GM23338 (cell line): ENCODE data around the gene ZFYVE21. TPM values are rescaled to one million over a fixed set of nuclear protein-coding genes. Genes with fewer than 3 reads are reported as not detected.

Experiments
- ATAC-seq: fragments of 200-7000 bp; cut with Tn5 transposase; 3 replicates; pipeline ENCODE4 v1.9.1; 2020
- DNase-seq: peaks from one replicate; pipeline ENCODE4 v3.0.0-alpha.2; 2015; ENCODE audit warnings: low spot score
- H2AFZ ChIP-seq: fragments of 200-600 bp; sonication (generic); 2 replicates; pipeline ENCODE4 v1.8.0; 2016; ENCODE audit warnings: antibody characterized with exemption, mild to moderate bottlenecking, moderate library complexity
- H3F3A ChIP-seq: fragments of 200-600 bp; sonication (generic); replicated peaks from 2 replicates; pipeline ENCODE4 v1.8.0; 2017; ENCODE audit warnings: antibody characterized with exemption, mixed run types, low read depth
- H3K27ac ChIP-seq: fragments of 200-600 bp; sonication (generic); 2 replicates; pipeline ENCODE4 v1.6.1; 2016; ENCODE audit warnings: low read depth
- H3K27me3 ChIP-seq: fragments of 200-600 bp; sonication (generic); 2 replicates; pipeline ENCODE4 v1.8.0; 2016; ENCODE audit warnings: mild to moderate bottlenecking, mixed run types, moderate library complexity; ENCODE audit not compliant: insufficient read depth
- H3K36me3 ChIP-seq: fragments of 200-600 bp; sonication (generic); 2 replicates; pipeline ENCODE4 v1.8.0; 2016; ENCODE audit warnings: mild to moderate bottlenecking; ENCODE audit not compliant: insufficient read depth
- H3K4me1 ChIP-seq: fragments of 200-600 bp; sonication (generic); 2 replicates; pipeline ENCODE4 v1.8.0; 2016; ENCODE audit warnings: mild to moderate bottlenecking, moderate library complexity; ENCODE audit not compliant: insufficient read depth
- H3K4me2 ChIP-seq: fragments of 200-600 bp; sonication (generic); 2 replicates; pipeline ENCODE4 v1.7.1; 2017; ENCODE audit warnings: mixed run types
- H3K4me3 ChIP-seq: fragments of 200-600 bp; sonication (generic); 2 replicates; pipeline ENCODE4 v1.6.1; 2016; ENCODE audit warnings: mixed run types
- H3K79me2 ChIP-seq: fragments of 200-600 bp; sonication (generic); replicated peaks from 2 replicates; pipeline ENCODE4 v1.8.0; 2017; ENCODE audit warnings: mild to moderate bottlenecking; ENCODE audit not compliant: insufficient read depth
- H3K9me2 ChIP-seq: fragments of 200-600 bp; sonication (generic); 2 replicates; pipeline ENCODE4 v1.8.0; 2017; ENCODE audit not compliant: insufficient read depth
- H4K20me1 ChIP-seq: fragments of 200-600 bp; sonication (generic); replicated peaks from 2 replicates; pipeline ENCODE4 v1.8.0; 2017; ENCODE audit warnings: mild to moderate bottlenecking; ENCODE audit not compliant: insufficient read depth
- H3K27ac Mint-ChIP-seq: 2 replicates; pipeline ENCODE4 v1.8.0; 2020; ENCODE audit warnings: inconsistent platforms, mild to moderate bottlenecking, moderate library complexity, mixed read lengths
- H3K27me3 Mint-ChIP-seq: 3 replicates; pipeline ENCODE4 v1.8.0; 2022; ENCODE audit warnings: low read depth, mild to moderate bottlenecking, moderate library complexity, mixed read lengths, inconsistent platforms; ENCODE audit not compliant: insufficient read depth, poor library complexity
- H3K36me3 Mint-ChIP-seq: 3 replicates; pipeline ENCODE4 v1.8.0; 2021; ENCODE audit warnings: low read depth, mild to moderate bottlenecking, inconsistent platforms, moderate library complexity, mixed read lengths
- H3K4me1 Mint-ChIP-seq: 3 replicates; pipeline ENCODE4 v1.8.0; 2020; ENCODE audit warnings: mild to moderate bottlenecking, inconsistent platforms, mixed read lengths
- H3K4me3 Mint-ChIP-seq: 3 replicates; pipeline ENCODE4 v1.8.0; 2021; ENCODE audit warnings: moderate library complexity, mild to moderate bottlenecking, inconsistent platforms, mixed read lengths
- H3K9me3 Mint-ChIP-seq: 3 replicates; pipeline ENCODE4 v1.8.0; 2020; ENCODE audit warnings: moderate library complexity, mild to moderate bottlenecking, inconsistent platforms, mixed read lengths
- ETS1 ChIP-seq: IDR thresholded peaks from 2 replicates; pipeline ENCODE4 v1.6.1; 2016; ENCODE audit warnings: antibody characterized with exemption
- EZH2 ChIP-seq: fragments of 200-600 bp; sonication (generic); IDR thresholded peaks from one replicate; pipeline ENCODE4 v1.8.0; 2017; ENCODE audit warnings: antibody characterized with exemption, mild to moderate bottlenecking, low read depth; ENCODE audit not compliant: unreplicated experiment
- EZH2phosphoT487 ChIP-seq: fragments of 200-600 bp; sonication (generic); IDR thresholded peaks from one replicate; pipeline ENCODE4 v1.8.1; 2018; ENCODE audit warnings: antibody characterized with exemption; ENCODE audit not compliant: unreplicated experiment
- JUNB ChIP-seq: IDR thresholded peaks from one replicate; pipeline ENCODE4 v1.6.1; 2016; ENCODE audit warnings: antibody characterized with exemption; ENCODE audit not compliant: unreplicated experiment
- NANOG ChIP-seq: IDR thresholded peaks from 2 replicates; pipeline ENCODE4 v1.6.1; 2016; ENCODE audit warnings: antibody characterized with exemption, borderline replicate concordance
- REST ChIP-seq: IDR thresholded peaks from one replicate; pipeline ENCODE4 v1.6.1; 2018; ENCODE audit warnings: antibody characterized with exemption; ENCODE audit not compliant: unreplicated experiment
- STAT1 ChIP-seq: IDR thresholded peaks from one replicate; pipeline ENCODE4 v1.6.1; 2016; ENCODE audit warnings: antibody characterized with exemption; ENCODE audit not compliant: unreplicated experiment
- ZNF114 ChIP-seq: fragments of 250-450 bp; sonication (Bioruptor Pico); IDR thresholded peaks from 2 replicates; pipeline ENCODE4 v1.5.0; 2020; ENCODE audit warnings: mild to moderate bottlenecking, moderate library complexity
- ZNF331 ChIP-seq: fragments of 250-450 bp; sonication (Bioruptor Pico); IDR thresholded peaks from 2 replicates; pipeline ENCODE4 v1.5.0; 2020; ENCODE audit warnings: low read depth, mild to moderate bottlenecking, moderate library complexity
- polyA plus RNA-seq: library from polyadenylated mRNA; unstranded; fragments of >200 nt; fragmentation: Nextera tagmentation; extraction: Ambion mirVana; gene quantifications from 2 replicates; pipeline ENCODE4 v1.2.1, GENCODE V29; 2016
- total RNA-seq: library from RNA; depleted of rRNA; stranded (reverse); fragments of >200 nt; shearing (Covaris generic); gene quantifications from 2 replicates; pipeline ENCODE4 v1.2.3, GENCODE V29; 2014
- TF ChIP-seq, protein P1 (sequence below), 2 experiments: fragments of 200-600 bp in 1 of 2; sonication (generic) in 1 of 2; conservative IDR thresholded peaks; 2 replicates each; pipeline versions ENCODE4 v1.5.1 to v1.6.1; 2016 to 2017; ENCODE audit warnings: antibody characterized with exemption in 2 of 2, low read depth in 2 of 2, mild to moderate bottlenecking in 2 of 2, moderate library complexity in 1 of 2

The ZFYVE21 gene
- total and polyA plus RNA-seq, 2 experiments from 2014 or later, result 88.0 to 89.6 TPM

GRCh38 chr14:103695296-103696069, 20.1 kb upstream of the ZFYVE21 start:
- H3F3A ChIP-seq, result peaks cover 15% of the 10 kb centered on the region; the same call in 1 of the 2 replicates
- no peaks in the 10 kb centered on the region for H3K27me3 ChIP-seq
- peaks cover 15% of the 10 kb centered on the region for H4K20me1 ChIP-seq
- H3K79me2 ChIP-seq, result peaks cover 8% of the 10 kb centered on the region; the same call in 1 of the 2 replicates
- H3K9me2 ChIP-seq, result no peaks in the 10 kb centered on the region
- H3K36me3 ChIP-seq, result no peaks in the 10 kb centered on the region; the same call in 1 of the 2 replicates
- no peak overlapping the region for H3K4me3 ChIP-seq
- H3K27me3 Mint-ChIP-seq, result peaks cover 28% of the 10 kb centered on the region
- no peak overlapping the region for H2AFZ ChIP-seq
- no peaks in the 10 kb centered on the region; the same call in 2 of the 3 replicates for H3K9me3 Mint-ChIP-seq
- H3K4me3 Mint-ChIP-seq, result no peak overlapping the region; the same call in 2 of the 3 replicates
- DNase-seq (no peak), ATAC-seq (no peak)
- no peak for TF ChIP-seq EZH2
- no peak for TF ChIP-seq ZNF331 (CRISPR knock-in tag)
- TF ChIP-seq JUNB, result no peak
- TF ChIP-seq REST, result no peak
- no peak for TF ChIP-seq ZNF114 (CRISPR knock-in tag)
- no peak for TF ChIP-seq EZH2phosphoT487
- TF ChIP-seq STAT1, result no peak
- TF ChIP-seq NANOG, result no peak
- no peak for TF ChIP-seq ETS1
- H3K36me3 Mint-ChIP-seq, result peaks cover 37% of the 10 kb centered on the region
- 0 out of 2 replicates have a peak overlapping the region, but pooled peaks have one; percentile 26 for H3K27ac ChIP-seq
- H3K27ac Mint-ChIP-seq, result no peak overlapping the region
- H3K4me2 ChIP-seq, result no peak overlapping the region
- H3K4me1 ChIP-seq, result peaks cover 6% of the 10 kb centered on the region; the same call in 1 of the 2 replicates
- H3K4me1 Mint-ChIP-seq, result peaks cover 21% of the 10 kb centered on the region

DNA sequence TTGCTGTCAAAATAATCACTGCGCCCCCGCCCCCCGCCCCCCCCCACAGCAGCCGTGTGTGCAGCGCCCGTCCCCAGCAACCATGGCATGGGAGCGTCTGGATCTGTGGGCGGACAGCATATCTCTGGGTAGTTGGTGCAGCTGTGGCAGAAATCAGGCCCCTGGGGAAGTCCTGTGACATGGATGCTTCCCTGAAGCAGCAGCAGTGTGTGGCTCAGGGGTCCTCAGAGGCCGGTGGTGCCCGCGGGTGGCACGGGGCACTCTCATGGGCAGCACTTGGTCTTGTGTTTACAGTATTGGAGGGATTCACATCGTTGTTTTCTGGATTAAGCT, 19.6 kb upstream of the ZFYVE21 start:
- peaks cover 15% of the 10 kb centered on the region; the same call in 1 of the 2 replicates for H3F3A ChIP-seq
- Mint-ChIP-seq H3K27ac (no peak overlapping the region; the same call in 1 of the 2 replicates), H3K36me3 (peaks cover 37% of the 10 kb centered on the region), H3K27me3 (peaks cover 32% of the 10 kb centered on the region), H3K4me1 (peaks cover 21% of the 10 kb centered on the region), H3K4me3 (no peak overlapping the region), H3K9me3 (no peaks in the 10 kb centered on the region; the same call in 2 of the 3 replicates)
- DNase-seq, result no peak
- H3K27me3 ChIP-seq, result no peaks in the 10 kb centered on the region
- TF ChIP-seq ZNF331 (CRISPR knock-in tag) (no peak), ETS1 (no peak), JUNB (no peak), EZH2 (no peak), REST (no peak)
- TF ChIP-seq, protein P1, sequence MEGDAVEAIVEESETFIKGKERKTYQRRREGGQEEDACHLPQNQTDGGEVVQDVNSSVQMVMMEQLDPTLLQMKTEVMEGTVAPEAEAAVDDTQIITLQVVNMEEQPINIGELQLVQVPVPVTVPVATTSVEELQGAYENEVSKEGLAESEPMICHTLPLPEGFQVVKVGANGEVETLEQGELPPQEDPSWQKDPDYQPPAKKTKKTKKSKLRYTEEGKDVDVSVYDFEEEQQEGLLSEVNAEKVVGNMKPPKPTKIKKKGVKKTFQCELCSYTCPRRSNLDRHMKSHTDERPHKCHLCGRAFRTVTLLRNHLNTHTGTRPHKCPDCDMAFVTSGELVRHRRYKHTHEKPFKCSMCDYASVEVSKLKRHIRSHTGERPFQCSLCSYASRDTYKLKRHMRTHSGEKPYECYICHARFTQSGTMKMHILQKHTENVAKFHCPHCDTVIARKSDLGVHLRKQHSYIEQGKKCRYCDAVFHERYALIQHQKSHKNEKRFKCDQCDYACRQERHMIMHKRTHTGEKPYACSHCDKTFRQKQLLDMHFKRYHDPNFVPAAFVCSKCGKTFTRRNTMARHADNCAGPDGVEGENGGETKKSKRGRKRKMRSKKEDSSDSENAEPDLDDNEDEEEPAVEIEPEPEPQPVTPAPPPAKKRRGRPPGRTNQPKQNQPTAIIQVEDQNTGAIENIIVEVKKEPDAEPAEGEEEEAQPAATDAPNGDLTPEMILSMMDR (conservative IDR thresholded peaks at IDR 0.05; ENCODE audit: low read depth in 2 of 2), result no peak
- H3K4me2 ChIP-seq, result no peak overlapping the region
- H3K79me2 ChIP-seq, result 0 out of 2 replicates have a peak, but pooled peaks cover 8% of the 10 kb centered on the region
- H3K27ac ChIP-seq, result no peak overlapping the region
- H4K20me1 ChIP-seq, result peaks cover 15% of the 10 kb centered on the region
- peaks cover 6% of the 10 kb centered on the region; the same call in 1 of the 2 replicates for H3K4me1 ChIP-seq
- no peak overlapping the region for H2AFZ ChIP-seq
- H3K36me3 ChIP-seq, result no peaks in the 10 kb centered on the region; the same call in 1 of the 2 replicates
- ATAC-seq, result no peak
- no peaks in the 10 kb centered on the region for H3K9me2 ChIP-seq
- H3K4me3 ChIP-seq, result no peak overlapping the region
